ENCODE data around the gene SLC6A12. TPM values are rescaled to one million over a fixed set of nuclear protein-coding genes. Genes with fewer than 3 reads are reported as not detected.

Gene SLC6A12
- total and polyA plus RNA-seq, 2 donors (not counting 3 experiments of a cell fraction or from before 2014, with no cell fraction given) = not detected

DNA sequence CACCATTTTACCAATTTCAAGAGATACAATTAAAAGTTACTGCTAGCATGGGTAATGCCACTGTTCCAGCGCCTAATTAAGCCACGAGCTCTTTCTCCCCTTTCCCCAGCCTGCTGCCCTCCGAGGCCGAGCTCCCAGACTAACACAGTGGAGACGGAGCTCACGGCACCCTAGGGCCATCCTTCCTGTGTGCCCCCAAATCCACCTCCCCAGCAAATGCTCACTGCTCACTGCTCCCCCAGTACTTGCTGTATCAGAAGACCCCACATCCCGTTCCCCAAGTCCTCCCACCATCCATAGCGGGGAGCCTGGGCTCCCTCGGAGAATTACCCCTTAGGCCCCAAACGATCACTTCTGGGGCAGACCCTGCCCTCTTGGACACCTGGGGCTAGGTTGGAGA, 42.7 kb downstream of the SLC6A12 start:
- no peaks in the 10 kb centered on the region for H3K9me3 ChIP-seq (replicated peaks; ENCODE audit: control insufficient read depth, insufficient read depth, low read length)
- no peaks in the 10 kb centered on the region for H3K36me3 ChIP-seq (ENCODE audit: control insufficient read depth in 2 of 2, extremely low read depth in 1 of 2, insufficient read depth in 2 of 2, low read length in 2 of 2)
- H3K27me3 ChIP-seq (ENCODE audit: control insufficient read depth in 2 of 2, insufficient read depth in 2 of 2, low read length in 2 of 2) = peaks cover 0 to 7% of the 10 kb centered on the region in 2 experiments
- TF ChIP-seq POLR2AphosphoS5 (IDR thresholded peaks at IDR 0.05; ENCODE audit: insufficient read depth, low read depth, low read length) (no peak), POLR2A (IDR thresholded peaks at IDR 0.05; ENCODE audit: low read depth, low read length) (no peak), JUN (IDR thresholded peaks at IDR 0.05; ENCODE audit: borderline replicate concordance, insufficient read depth, insufficient read length, low read depth) (no peak)
- no peak overlapping the region for H3K4me2 ChIP-seq (ENCODE audit: insufficient read depth, low read length)
- H3K9ac ChIP-seq (replicated peaks; ENCODE audit: extremely low read depth, insufficient read depth, low read length) = no peak overlapping the region
- FAIRE-seq (no peak), DNase-seq (ENCODE audit: low read depth, low spot score) (no peak)
- intact Hi-C loops (cut with micrococcal nuclease) (no loop called here), dilution Hi-C loops (cut with MboI; ENCODE audit: extremely low pct_ligation_motif_present, low sequenced_read_pairs) (no loop called here)
- BruUV-seq (replicated peaks) = no TSS peak
- H3K4me1 ChIP-seq (ENCODE audit: control insufficient read depth, extremely low read depth, insufficient read depth, low read length) = no peaks in the 10 kb centered on the region
- no peaks in the 10 kb centered on the region for H3K9me1 ChIP-seq (replicated peaks; ENCODE audit: control insufficient read depth, extremely low read depth, insufficient read depth, low read length)
- no peak overlapping the region for H2AFZ ChIP-seq (ENCODE audit: low read depth, low read length)
- H3K79me2 ChIP-seq (ENCODE audit: control insufficient read depth, insufficient read depth, low read length) = no peaks in the 10 kb centered on the region
- ChIA-PET POLR2A (no interaction called here), CTCF (interaction anchor here (1.5 kb wide), 1 partner anchor 41 kb away, joined by 4 read pairs; no protein-coding TSS in a partner anchor)
- H4K20me1 ChIP-seq (replicated peaks; ENCODE audit: control insufficient read depth, extremely low read depth, insufficient read depth, low read length) = no peaks in the 10 kb centered on the region
- no peak overlapping the region for H3K4me3 ChIP-seq (replicated peaks in 1 of 3; ENCODE audit: insufficient read depth in 1 of 3, low read depth in 1 of 3, low read length in 3 of 3)
- H3K27ac ChIP-seq (ENCODE audit: insufficient read depth, low read depth, low read length) = no peak overlapping the region

DNA sequence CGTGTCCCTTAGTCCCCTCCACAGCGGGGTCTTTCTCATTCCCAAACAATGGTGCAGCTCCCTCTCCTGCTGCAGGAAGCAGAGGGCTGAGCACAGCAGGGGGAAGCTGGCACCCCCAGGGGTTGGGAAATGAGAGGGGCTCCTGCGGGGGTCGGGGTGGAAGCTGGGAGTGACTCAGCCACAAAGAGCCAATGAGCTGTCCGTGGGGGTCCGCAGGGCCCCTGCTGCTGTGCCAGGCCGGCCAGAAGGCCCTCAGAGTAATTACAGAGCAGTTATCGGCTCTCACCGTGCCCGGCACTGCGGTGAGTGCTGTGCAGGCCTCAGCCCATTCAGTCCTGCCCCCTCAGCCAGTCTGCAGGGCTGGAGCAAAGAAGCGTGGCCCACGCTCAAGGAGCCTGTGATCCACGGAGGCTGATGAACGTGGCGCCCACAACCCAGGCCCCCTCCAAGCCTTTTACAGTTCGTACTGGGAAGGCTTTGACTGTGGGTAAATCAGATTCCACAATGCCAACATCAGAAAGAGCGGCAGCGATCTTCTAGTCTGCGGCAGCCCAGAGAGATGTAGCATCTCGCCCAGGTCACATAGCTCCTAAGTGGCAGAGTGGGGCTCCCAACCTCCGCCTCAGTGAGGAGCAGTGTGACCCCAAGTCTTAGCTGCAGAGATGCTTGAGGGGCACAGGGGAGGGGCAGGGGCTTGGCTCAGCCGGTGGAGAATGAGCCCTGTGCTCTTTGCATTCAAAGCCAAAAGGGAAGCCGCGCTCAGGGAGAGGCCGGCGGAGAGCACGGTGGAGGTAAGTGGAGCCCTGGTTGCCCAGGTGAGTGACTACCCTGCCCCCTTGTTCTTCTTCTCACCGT, 43.4 kb downstream of the SLC6A12 start:
- no TSS peak for BruUV-seq (replicated peaks)
- H4K20me1 ChIP-seq (replicated peaks; ENCODE audit: control insufficient read depth, extremely low read depth, insufficient read depth, low read length) = no peaks in the 10 kb centered on the region
- intact Hi-C loops (cut with micrococcal nuclease) = no loop called here
- no peak overlapping the region for H2AFZ ChIP-seq (ENCODE audit: low read depth, low read length)
- TF ChIP-seq JUN (IDR thresholded peaks at IDR 0.05; ENCODE audit: borderline replicate concordance, insufficient read depth, insufficient read length, low read depth) = no peak
- TF ChIP-seq, protein P1, sequence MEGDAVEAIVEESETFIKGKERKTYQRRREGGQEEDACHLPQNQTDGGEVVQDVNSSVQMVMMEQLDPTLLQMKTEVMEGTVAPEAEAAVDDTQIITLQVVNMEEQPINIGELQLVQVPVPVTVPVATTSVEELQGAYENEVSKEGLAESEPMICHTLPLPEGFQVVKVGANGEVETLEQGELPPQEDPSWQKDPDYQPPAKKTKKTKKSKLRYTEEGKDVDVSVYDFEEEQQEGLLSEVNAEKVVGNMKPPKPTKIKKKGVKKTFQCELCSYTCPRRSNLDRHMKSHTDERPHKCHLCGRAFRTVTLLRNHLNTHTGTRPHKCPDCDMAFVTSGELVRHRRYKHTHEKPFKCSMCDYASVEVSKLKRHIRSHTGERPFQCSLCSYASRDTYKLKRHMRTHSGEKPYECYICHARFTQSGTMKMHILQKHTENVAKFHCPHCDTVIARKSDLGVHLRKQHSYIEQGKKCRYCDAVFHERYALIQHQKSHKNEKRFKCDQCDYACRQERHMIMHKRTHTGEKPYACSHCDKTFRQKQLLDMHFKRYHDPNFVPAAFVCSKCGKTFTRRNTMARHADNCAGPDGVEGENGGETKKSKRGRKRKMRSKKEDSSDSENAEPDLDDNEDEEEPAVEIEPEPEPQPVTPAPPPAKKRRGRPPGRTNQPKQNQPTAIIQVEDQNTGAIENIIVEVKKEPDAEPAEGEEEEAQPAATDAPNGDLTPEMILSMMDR (IDR thresholded peaks at IDR 0.05; ENCODE audit: extremely low read depth in 1 of 2, insufficient read depth in 1 of 2, low read depth in 1 of 2, low read length in 2 of 2) = no peak
- TF ChIP-seq POLR2AphosphoS5 (IDR thresholded peaks at IDR 0.05; ENCODE audit: insufficient read depth, low read depth, low read length) = no peak
- TF ChIP-seq POLR2A (IDR thresholded peaks at IDR 0.05; ENCODE audit: low read depth, low read length) = no peak
- TF ChIP-seq FOS (IDR thresholded peaks at IDR 0.05; ENCODE audit: borderline replicate concordance, insufficient read depth, low read length) = no peak
- dilution Hi-C loops (cut with MboI; ENCODE audit: extremely low pct_ligation_motif_present, low sequenced_read_pairs) = no loop called here
- FAIRE-seq (no peak), DNase-seq (ENCODE audit: low read depth, low spot score) (no peak)
- ChIA-PET CTCF (no interaction called here), POLR2A (no interaction called here)
- no peaks in the 10 kb centered on the region for H3K4me1 ChIP-seq (ENCODE audit: control insufficient read depth, extremely low read depth, insufficient read depth, low read length)
- no peak overlapping the region for H3K4me3 ChIP-seq (replicated peaks in 1 of 3; ENCODE audit: insufficient read depth in 1 of 3, low read depth in 1 of 3, low read length in 3 of 3)
- H3K36me3 ChIP-seq (ENCODE audit: control insufficient read depth in 2 of 2, extremely low read depth in 1 of 2, insufficient read depth in 2 of 2, low read length in 2 of 2) = no peaks in the 10 kb centered on the region
- H3K9me3 ChIP-seq (replicated peaks; ENCODE audit: control insufficient read depth, insufficient read depth, low read length) = no peaks in the 10 kb centered on the region
- no peak overlapping the region for H3K9ac ChIP-seq (replicated peaks; ENCODE audit: extremely low read depth, insufficient read depth, low read length)
- no peak overlapping the region for H3K4me2 ChIP-seq (ENCODE audit: insufficient read depth, low read length)
- H3K9me1 ChIP-seq (replicated peaks; ENCODE audit: control insufficient read depth, extremely low read depth, insufficient read depth, low read length) = no peaks in the 10 kb centered on the region
- no peaks in the 10 kb centered on the region for H3K79me2 ChIP-seq (ENCODE audit: control insufficient read depth, insufficient read depth, low read length)
- H3K27me3 ChIP-seq (ENCODE audit: control insufficient read depth in 2 of 2, insufficient read depth in 2 of 2, low read length in 2 of 2) = peaks cover 0 to 7% of the 10 kb centered on the region in 2 experiments
- H3K27ac ChIP-seq (ENCODE audit: insufficient read depth, low read depth, low read length) = no peak overlapping the region

Data from endothelial cell of umbilical vein (primary cell).